Esophagus squamous epithelium (tissue), 4 donors: ENCODE measurements around the gene PHLDA2.
A peak's percentile ranks its signal among the peaks of the same experiment; 100 is the strongest.

Experiments used
- POLR2A ChIP-seq, 4 donors: fragments of 450-650 bp; IDR thresholded peaks; one replicate each; pipeline ENCODE4 v1.6.1; 2017; ENCODE audit warnings: antibody characterized with exemption in 4 of 4, mild to moderate bottlenecking in 4 of 4, moderate library complexity in 3 of 4
- TF ChIP-seq, protein P1 (sequence below), 6 experiments: fragments of 450-650 bp in 4 of 6; fragments of 200-600 bp in 2 of 6; sonication (generic) in 2 of 6; IDR thresholded peaks; one replicate each; pipeline ENCODE4 v1.5.1; 2016 to 2019; ENCODE audit warnings: antibody characterized with exemption in 6 of 6, mild to moderate bottlenecking in 4 of 6, moderate library complexity in 4 of 6

DNA sequence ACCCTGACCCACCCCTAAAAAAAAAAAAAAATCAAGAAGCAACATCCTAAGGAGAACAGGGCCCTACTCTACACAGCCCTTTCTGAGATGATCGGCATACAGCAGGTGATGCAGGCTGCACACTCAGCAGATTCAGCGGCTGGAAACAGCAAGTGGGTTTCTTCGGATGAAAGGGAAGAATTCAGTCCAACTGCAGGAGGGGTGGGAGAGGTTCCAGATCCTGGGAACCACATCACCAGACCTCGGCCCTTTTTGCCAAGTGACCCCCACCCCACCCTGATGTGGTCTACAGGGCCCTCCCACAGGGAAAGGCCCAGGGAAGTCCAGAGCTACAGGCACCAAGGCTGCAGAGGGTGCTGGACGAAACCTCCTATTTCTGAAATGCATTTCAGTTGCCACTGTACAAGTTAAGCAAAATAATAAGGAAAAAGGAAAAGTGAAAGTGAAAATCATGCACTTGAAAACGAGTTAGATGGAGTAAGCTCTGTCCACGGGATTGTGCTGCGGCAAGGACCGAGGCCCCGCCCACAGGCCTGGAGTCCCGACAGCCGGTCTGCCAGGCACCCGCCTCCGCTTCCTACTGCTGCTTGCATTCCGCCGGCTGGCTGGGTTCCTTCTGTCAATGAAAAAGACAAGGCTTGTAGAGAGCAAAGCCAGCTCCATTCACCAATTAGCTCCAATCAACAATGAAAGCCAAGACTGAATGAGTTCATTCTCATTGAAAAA lies 16.0 kb upstream of the PHLDA2 start:
- TF ChIP-seq, protein P1, sequence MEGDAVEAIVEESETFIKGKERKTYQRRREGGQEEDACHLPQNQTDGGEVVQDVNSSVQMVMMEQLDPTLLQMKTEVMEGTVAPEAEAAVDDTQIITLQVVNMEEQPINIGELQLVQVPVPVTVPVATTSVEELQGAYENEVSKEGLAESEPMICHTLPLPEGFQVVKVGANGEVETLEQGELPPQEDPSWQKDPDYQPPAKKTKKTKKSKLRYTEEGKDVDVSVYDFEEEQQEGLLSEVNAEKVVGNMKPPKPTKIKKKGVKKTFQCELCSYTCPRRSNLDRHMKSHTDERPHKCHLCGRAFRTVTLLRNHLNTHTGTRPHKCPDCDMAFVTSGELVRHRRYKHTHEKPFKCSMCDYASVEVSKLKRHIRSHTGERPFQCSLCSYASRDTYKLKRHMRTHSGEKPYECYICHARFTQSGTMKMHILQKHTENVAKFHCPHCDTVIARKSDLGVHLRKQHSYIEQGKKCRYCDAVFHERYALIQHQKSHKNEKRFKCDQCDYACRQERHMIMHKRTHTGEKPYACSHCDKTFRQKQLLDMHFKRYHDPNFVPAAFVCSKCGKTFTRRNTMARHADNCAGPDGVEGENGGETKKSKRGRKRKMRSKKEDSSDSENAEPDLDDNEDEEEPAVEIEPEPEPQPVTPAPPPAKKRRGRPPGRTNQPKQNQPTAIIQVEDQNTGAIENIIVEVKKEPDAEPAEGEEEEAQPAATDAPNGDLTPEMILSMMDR (IDR thresholded peaks at IDR 0.05): peak in 1 of 6 experiments; percentile 10
- TF ChIP-seq POLR2A (IDR thresholded peaks at IDR 0.05): no peak
